RKO (cell line): ENCODE measurements around the gene GXYLT2.

ENCODE experiments used
- DNase-seq: peaks from one replicate; pipeline ENCODE4 v3.0.0-alpha.2; 2016; ENCODE audit warnings: low spot score

GXYLT2 gene

DNA sequence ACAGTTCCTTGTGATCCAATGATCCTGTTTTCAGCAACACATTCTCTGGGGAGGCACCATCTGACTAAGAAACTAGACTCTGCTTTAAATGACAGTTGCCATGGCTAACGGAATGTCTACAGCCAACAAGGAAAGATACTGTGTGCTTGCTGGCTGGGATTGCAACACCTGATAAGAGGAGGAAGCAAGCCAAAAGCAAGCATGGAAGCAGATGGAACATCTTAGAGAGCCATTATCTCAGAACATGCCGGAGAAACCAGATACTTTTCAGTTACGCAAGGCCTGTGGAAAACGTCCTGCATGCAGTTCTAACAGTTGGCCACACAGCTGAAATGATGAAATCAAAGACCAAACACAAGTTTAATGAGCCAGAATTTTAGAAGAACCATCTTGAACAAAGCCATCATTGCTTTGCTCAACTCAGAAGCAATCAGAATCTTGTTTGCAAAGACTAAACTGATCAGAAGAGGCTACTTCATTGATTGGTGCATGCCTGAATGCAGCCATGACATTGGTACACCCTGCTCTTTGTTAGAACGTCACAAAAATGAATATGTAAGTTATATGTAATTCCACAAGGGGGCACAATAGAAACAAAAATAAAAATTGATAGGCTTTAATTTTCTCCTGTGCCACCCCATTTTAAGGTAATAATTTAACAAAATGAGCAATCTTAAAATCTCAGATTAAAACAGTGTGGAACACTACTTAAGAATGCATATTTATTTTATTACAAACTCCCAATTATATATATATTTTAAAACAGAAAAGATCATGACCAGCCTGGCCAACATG lies 50.8 kb downstream of the GXYLT2 start:
- peak; percentile 71 for DNase-seq

DNA sequence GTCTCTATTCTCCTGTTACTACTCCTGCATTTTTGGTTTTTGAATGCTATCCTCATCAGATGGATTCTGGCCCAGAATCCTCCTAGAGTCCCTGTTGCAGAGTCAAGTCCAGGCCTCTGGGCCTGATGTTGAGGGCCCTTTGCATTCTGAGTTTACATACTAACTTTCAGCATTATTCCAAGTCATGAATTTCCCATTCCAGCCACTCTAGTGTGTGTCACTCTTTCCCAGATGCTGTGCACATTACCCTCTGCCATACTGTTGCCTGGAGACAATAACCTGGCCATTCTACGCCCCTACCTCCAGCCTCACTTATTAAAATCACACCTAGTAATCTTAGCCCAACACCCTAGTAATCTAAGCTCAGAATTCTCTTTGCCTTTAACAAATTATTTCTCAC lies 53.4 kb downstream of the GXYLT2 start:
- no peak for DNase-seq

DNA sequence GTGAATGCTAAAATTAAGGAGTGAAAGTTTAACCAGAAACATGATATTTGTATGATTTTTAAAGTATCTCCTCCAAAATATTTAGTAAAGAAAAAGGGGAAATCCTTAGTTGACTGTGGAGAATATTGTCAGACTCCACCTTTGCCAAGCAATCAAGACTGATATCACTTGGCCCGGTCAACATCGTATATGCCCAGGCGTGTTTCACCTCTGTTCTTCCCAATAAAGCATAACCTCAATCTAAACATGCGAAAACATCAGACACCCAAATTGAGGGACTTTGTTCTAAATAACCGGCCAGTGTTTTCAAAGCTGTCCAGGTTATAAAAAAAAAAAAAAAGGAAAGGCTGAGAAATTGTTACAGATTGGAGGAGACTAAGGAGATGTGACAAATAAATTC lies 54.6 kb downstream of the GXYLT2 start:
- DNase-seq: no peak

DNA sequence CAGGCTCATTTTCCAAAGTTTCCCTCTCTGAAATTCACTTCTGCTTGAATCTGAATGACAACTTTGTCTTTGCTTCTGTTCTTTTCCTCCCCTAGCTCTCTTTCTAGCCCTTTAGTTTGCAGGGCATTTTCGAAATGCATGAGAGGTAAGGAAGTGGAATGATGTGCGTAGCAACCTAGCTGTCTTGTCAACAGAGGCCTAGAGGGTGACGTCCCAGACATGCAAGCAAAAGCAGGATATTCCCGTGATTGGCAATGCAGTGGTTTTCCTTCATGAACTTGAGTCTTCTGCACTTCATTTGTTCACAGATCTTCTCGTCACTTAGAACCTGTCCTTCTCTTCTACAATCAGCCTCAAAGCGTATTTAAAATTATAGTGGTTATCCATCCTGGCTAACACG lies 56.9 kb downstream of the GXYLT2 start:
- no peak for DNase-seq

DNA sequence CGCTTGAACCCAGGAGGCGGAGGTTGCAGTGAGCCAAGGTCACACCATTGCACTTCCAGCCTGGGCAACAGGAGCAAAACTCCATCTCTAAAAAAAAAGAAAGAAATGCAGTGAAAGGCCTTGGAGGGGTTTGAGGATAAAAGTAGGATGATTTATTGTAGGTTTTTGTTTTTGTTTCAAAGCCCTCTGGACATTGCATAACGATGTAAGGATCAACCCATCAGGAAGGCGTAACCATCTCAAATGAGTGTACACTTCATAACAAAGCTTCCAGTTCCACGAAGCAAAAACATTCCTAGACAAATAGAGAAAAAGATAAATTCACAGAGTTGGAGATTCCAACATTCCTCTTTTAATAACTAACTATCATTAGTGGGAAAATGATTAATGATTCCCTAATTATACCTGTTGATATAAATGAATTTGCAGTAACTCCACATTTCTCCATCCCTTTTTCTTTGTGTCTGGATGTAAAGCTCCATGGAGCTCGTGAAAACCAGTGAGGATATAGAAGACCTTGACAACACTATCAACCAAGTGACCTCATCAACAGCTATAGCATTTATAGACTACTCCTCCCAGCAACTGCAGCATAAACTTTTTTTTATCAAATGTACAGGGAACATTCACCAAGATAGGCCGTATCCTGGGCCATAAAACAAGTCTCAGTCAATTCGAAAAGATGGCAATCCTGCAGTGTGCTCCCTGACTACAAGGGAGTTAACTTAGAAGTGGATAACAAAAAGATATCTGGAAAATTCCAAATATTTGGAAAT lies 60.1 kb downstream of the GXYLT2 start:
- no peak for DNase-seq

DNA sequence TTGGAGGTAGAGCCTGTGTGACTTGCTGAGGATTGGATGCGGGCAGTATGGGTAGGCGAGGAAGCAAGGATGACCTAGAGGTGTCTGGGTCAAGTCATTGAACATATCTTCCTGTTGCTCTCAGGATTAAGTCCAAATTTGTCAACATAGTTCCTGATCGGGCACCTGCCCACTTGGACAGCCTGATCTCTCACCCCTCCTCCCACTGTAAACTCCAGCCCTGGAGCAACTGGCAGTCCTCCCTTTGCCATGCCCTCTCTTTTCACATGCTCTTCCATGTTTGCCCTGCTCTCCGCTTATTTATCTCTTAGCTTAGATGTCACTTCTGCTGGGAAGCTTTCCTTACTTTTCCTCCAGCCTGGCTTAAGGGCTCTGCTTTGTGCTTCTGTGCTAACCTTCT lies 61.2 kb downstream of the GXYLT2 start:
- DNase-seq: no peak

DNA sequence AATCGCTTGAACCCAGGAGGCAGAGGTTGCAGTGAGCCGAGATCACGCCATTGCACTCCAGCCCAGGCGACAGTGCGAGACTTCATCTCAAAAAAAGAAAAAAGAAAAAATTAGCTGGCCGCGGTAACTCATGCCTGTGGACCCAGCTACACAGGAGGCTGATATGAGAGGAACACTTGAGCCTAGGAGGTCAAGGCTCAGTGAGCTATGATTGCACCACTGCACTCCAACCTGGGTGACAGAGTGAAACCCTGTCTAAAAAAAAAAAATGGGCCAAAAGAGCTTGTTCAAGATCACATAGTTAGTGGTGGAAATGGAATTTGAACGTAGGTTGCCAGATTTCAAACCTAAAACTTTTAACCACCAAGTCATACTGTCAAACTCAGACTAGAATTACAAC lies 62.5 kb downstream of the GXYLT2 start:
- no peak for DNase-seq

DNA sequence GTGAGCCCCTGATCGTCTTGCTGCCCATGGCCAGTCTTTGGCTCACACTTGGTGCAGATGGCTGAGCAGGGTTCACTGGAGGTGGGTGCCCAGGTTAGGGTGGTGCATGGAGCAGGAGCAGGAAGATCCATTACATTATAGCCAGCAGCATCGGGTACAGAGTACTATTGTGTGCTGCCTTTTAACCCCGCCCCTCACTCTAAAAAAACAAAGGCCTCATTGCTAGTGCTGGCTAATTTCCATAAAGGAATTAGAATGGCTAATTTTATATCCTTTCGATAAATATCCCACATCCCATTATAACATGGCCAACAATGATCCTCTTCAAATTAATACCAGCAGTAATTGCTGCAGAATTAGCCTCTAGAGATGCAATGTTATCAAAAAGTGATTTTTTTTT lies 63.0 kb downstream of the GXYLT2 start:
- no peak for DNase-seq

DNA sequence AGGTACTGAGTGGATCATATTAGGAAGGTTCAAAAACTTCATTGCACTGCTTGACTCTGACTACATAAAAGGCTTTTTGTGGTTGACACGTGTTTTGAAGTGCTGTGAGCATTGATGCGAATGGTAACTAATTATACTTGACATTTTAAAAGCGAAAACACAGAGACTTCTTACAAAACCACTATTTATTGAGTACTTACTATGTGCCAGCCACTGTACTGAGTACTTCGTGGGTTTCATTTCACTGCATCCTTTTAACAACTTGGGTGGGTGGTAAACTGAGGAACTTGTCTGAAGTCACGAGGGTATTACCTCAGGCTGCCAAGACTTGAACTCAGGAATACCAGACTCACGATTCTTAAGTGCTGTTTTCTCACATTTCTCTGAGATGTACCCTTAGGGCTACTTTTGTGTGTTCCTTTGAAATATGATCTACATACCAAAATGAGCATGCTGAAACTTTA lies 63.4 kb downstream of the GXYLT2 start:
- DNase-seq: no peak

DNA sequence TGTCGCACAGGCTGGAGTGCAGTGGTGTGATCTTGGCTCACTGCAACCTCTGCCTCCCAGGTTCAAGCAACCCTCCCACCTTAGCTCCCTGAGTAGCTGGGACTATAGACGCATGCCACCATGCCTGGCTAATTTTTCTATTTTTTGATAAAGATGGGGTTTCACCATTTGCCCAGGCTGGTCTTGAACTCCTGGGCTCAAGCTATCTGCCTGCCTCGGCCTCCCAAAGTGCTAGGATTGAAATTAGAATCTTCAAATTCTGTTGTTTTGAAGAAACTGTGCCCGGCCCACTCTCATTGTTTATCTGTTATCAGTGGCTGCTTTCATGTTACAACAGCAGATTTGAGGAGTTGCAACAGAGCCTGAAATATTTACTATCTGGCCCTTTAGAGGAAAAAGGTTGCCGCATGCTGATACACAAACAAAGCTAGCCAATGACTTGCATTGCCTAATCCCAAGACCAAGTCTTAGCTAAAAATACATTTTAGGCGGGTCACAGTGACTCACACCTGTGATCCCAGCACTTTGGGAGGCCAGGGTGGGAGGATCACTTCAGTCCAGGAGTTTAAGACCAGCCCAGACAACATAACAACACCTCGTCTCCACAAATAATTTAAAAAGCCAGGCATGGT lies 65.6 kb downstream of the GXYLT2 start:
- no peak for DNase-seq

DNA sequence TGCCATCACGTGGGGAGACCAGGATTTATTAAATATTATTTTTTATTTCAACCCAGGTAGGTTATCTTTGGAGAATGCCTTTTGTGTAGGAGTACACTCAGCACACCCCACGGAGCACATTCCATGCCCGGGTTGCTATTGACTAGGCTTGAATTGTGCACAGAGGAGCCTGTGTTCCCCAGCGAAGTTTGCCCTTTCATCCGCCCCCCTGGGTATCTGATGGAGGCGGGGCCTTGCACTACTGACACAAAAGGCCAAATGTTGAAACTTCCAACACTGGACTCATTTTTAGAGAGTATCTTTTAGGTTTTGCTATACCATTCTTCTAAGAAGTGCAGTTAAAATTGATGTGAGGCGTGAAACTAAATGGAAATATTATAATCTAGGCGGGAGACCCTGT lies 69.5 kb downstream of the GXYLT2 start:
- DNase-seq: no peak

DNA sequence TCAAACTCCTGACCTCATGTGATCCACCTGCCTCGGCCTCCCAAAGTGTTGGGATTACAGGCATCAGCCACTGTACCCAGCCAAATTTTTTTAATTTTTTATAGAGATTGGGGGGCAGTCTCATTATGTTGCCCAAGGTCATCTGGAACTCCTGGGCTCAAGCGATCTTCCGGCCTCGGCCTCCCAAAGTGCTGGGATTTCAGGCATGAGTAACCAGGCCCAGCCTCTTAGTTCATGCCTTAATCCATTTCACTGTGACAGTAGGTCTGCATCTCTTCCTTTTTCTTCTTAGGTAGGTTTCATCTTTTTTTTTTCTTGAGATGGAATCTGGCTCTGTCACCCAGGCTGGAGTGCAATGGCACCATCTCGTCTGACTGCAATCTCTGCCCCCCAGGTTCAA lies 71.5 kb downstream of the GXYLT2 start:
- no peak for DNase-seq

DNA sequence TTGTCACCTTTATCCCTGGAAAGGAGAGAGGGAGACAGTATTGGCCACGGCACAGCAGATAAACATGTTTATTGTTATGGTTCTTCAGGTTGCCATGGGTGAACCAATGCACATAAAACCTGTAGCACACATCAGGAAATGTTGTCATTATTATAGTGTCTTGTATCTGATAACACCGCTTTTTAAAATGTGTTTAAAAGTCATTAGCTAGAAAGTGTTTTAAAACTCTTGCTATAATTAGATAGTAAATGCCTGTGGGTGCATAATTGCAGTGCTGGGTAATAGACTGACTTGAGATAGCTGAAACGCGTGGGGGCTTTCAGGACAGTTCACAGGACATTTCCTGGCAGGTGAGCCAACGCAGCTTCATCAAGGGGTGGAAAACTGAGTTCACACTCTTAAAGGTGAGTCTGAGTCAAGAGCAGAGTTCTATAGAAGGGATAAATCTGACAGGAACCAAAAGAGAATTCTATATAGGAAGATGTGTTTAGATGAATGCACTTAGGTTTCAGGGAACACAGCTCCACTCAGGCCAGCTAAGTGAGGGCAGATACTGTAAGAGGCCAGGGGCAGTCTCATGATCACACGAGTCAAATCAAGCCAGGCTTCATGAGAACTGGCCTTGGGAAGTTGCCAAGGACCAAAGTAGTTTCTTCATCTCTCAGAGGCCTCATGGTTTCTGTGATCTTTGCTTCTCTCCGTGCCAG lies 73.1 kb downstream of the GXYLT2 start:
- no peak for DNase-seq

DNA sequence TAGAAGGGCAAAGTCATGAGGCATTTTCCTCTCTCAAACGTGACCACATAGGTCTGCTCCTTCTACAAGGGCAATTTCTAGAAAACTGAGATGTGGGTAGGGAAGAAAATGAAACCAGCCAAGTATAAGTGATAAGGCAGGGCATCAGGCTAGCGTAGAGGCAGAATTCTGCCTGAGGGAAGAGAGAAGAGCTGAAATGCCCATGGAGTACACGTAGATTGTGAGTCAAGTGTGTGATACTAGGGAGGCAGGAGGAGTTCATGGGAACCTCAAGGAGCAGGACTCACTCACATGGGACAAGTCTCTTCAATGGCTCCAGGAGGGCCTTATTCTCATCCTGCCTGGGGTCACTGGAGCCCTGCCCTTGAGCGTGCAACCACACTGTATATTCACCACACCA lies 73.9 kb downstream of the GXYLT2 start:
- DNase-seq: no peak

DNA sequence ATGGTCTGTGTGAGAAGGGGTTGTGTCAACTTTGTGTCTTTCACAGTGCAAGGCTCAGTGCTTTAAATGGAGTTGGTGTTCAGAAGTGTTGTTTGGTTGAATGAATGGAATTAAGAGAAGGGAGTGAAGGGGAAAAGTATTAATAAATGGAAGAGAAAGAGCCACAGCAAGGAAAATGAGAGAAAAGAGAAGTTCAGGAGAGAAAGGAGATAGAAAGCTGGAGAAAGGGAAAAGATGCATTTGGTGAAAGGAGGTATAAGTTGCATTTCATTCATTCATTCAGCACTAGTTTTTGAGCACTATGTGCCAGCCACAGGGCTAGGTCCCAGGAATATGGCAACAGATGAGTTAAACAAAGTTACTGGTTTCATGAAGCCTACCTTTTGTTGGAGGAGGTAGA lies 74.5 kb downstream of the GXYLT2 start:
- DNase-seq: no peak

DNA sequence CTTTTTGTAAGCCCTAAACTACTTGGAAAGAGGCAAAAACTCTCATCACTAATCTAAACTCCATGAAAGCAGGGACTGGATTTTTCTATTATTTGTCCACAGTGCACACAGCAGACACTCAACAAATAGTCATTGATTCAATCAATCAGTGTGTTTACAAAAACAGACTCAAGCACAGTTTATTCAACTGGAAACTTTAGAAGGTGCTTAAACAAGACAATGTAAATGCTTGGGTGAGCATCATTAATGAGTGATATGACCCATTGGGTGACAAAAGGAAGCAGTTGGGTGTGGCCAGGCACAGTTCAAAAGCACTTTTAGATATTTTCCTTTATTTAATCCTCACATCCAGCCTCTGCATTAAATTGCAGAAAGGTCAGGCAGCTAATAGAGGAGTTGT lies 76.8 kb downstream of the GXYLT2 start:
- no peak for DNase-seq

DNA sequence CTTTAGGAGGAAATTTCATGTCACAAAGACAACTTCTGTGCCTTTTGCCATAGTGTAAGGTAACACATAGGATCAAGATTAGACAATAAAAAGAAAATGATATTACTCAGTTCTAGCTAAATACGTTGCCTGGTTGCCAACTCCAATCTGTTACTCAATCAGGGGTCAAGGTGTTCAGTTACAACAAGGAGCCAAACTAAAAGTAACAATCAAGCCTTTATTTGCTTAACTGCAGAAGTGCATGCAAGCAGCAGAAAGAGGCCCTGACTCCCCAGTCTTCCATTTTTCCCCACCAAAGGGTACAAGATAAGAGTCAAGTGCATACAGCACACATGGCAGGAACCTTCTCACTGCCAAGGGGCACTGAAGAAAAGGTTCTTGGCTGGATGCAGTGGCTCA lies 80.4 kb downstream of the GXYLT2 start:
- DNase-seq: no peak

DNA sequence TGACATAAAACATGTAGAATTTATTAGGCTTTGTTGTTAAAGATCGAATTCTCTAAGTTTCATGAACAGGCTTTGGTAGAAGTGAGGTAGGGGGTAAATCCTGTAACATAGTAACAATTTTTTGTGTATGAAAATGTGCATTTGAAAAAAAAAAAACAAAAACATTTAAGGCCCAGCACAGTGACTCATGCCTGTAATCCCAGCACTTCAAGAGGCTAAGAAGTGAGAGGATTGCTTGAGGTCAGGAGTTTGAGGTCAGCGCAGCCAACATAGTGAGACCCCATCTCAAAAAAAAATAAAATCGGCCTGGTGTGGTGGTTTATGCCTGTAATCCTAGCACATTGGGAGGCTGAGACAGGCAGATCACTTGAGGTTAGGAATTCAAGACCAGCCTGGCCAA lies 81.9 kb downstream of the GXYLT2 start:
- no peak for DNase-seq

DNA sequence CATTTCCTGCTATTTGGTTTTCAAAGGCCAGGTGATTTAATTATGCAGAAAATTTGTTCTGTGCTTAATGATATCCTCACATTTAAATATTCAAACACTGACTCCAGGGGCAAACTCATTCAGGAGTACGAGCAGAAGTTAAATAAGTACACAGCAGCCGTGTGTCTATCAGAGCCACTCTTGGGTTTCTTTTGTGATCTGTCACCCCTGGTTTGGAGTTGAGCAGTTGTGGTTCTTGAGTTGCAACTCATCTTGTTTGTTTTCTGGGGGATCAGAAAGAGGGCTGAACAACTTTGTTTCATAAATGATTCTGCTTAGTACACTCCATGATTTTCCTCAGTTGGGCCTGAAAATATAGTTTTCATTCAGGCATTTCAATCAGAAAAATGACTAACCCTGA lies 83.1 kb downstream of the GXYLT2 start:
- DNase-seq: no peak

DNA sequence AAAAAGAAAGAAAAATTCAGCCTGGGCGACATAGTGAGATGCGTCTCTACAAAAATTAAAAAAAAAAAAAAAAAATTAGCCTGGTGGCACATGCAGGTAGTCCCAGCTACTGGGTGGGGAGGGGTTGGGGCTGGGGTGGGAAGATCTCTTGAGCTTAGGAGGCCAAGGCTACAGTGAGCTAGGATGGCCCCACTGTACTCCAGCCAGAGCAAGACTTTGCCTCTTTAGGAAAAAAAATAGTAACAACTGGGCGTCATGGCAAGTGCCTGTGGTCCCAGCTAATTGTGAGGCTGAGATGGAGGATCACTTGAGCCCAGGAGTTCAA lies 84.8 kb downstream of the GXYLT2 start:
- no peak for DNase-seq

DNA sequence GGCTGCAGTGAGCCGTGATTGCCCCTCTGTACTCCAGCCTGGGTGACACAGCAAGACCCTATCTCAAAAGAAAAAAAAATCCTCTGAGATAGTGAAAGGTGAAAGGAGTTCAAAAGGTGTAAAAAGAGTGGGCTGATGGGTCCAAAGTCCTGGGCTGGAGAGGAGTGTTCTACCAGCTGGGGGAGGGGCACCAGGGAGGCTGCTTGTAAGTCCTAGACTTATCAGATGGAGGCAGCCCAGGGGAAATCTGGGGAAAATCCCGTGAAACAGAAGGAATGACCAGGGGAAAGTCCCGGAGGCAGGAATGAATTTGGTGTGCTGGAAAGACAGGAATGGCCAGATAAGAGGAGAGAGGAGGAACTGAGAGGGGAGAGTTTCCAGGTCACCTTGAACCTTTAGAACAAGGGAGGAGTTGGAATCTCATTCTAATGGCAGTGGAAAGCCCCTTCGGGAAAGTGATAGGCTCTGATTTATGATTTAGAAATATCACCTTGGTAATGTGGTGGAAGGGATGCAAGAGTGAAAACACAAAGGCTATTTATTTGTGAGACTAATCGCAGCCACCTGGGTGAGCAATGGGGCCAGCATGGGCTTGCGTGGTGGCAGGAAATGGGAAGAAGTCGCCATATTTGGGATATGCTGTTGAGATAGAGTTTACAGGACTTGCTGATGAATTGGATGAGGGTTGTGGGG lies 85.3 kb downstream of the GXYLT2 start:
- DNase-seq: no peak

DNA sequence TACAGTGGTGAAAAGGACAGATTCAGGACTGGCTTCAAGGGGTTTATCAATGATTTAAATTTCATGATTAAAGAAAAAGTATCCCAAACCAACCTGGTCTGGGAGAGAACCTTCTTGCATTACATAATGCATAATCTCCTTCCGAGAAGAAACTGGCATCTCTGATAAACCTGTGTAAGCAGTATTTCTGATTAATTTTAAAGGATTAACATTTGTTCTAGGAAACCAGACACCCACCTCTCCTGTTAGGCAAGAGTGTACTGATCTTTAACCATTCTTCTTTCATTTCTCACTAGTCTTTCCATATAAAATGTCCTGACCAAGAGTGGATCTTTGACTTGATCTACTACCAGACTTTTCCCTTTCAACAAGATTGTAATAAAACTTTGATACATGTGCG lies 85.9 kb downstream of the GXYLT2 start:
- no peak for DNase-seq
